ENCODE data around the gene TSPEAR.
"Not testable (repeated sequence)": the region's sequence is repeated elsewhere in the genome, so short reads cannot be mapped to it uniquely, and the experiment has no call there.

TSPEAR gene

DNA sequence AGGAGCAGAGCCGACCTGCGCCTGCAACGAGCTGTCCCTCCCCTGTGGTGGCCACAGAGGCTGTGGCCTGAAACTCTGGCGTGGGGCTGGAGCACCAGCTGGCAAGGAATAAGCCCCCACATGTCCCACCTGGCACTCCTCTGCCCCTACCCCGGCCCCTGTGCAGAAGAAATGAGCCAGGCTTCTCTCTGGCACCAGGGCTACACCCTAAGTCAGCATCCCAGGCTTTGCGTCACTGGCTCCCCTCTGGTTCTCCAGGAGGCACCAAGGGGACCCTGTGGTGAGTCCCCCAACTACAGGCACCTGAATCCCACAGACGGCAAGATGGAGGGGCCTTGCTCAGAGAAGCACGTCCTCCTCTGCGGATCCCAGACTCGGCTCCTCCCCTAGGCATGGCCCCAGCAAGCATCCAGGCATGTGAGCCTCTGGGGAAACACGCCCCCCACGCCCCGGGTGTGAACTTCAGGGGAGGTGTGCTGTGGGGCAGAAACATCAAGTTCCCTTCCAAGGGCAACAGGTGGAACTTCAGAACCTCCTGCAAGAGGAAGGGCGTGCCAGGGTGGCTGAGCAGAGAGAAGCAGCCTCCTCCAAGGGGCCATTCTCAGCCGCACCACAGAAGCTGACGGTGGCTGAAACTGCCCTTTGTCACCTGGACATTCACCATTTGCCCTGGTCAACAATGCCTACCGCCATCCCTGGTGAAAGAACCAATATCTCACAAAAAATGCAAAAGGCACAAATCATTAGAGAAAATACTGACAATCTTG is 108.1 kb downstream of the TSPEAR start:
- no peak for ATAC-seq
- DNase-seq = no peak

DNA sequence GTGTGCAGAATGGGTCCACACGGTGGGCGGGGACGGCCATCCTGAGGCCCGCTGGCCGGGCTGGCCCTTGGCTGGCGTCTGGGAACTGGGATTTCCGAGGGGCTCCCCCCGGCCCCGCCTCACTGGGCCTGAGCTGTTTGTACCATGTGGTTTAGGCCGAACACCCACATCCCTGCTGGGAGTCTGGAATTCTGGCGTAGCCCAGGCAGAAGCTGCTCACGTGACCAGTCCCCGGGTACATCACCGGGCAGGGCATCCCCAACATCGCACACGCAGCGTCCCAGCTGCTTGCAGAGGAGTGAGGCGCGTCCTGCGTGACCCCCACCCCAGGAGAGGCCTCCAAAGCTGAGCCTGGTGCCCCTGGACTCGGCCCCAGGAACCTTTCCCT is 108.9 kb downstream of the TSPEAR start:
- no peak for ATAC-seq
- DNase-seq = no peak

DNA sequence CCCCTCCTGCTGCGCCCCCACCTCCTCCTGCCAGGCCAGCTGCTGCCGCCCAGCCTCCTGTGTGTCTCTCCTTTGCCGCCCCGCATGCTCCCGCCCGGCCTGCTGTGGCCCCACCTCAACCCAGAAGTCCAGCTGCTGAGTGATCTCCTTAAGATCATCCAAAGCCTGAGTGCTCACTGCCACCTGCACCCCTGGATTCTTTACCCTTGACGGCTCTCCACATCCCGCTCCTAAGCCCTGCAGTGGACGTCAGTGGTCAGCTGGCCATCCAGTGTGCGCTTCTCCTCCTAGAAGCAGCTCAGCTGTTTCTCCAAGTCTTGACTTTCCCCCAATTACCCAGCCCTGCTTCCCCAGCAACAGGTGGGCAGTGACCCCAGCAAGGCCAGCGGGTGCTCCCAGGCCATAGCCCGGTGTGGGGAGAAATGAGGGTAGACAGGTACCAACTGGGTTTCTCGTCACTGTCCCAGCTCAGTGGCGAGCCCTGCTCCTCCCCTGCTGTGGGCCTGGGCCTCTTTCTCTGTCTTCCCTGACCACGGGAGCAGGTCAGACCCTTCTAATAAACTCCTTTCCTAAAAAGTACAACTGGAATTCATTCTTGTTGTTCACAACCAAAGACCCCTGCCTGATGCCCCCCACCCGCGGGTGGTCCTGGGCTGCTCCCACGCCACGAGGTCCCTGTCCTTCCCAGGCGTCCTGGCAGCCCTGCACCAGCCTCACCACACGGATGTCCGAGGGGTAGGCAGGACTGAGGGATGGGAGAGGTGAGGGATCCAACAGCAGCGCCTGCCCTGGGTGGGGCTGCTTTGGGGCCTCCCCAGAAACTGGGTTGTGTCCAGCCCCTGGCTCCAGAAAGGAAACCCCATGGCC is 109.5 kb downstream of the TSPEAR start:
- DNase-seq (no peak), ATAC-seq (no peak)

DNA sequence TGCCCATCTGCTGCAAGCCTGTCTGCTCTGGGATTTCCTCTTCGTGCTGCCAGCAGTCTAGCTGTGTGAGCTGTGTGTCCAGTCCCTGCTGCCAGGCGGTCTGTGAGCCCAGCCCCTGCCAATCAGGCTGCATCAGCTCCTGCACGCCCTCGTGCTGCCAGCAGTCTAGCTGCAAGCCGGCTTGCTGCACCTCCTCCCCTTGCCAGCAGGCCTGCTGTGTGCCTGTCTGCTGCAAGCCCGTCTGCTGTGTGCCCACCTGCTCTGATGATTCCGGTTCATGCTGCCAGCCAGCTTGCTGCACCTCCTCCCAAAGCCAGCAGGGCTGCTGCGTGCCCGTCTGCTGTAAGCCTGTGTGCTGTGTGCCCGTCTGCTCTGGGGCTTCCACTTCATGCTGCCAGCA is 110.3 kb downstream of the TSPEAR start:
- not testable (repeated sequence) for ATAC-seq, DNase-seq

DNA sequence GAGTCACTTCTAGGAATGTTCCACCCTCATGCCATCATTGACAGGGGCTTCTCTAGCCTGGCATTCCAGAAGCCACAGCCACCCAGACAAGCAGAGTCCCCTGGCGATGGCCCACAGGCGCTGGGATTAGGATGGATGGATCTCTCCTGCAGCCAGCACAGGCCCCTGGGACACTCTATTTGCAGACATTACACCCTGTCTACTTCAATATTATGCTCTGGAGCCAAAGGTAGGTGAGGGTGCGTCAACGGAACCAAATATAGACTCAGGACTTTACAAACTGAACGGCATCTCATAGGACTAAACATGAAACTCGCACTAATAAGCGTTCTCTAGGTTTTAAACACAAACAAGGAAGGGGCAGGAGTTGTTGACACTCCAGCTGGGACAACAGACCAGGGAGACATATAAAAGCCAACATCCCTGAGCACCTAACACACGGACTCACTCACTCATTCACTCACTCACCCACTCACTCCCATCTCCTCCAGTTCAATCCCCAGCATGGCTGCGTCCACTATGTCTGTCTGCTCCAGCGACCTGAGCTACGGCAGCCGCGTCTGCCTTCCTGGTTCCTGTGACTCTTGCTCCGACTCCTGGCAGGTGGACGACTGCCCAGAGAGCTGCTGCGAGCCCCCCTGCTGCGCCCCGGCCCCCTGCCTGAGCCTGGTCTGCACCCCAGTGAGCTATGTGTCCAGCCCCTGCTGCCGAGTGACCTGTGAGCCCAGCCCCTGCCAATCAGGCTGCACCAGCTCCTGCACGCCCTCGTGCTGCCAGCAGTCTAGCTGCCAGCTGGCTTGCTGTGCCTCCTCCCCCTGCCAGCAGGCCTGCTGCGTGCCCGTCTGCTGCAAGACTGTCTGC is 111.0 kb downstream of the TSPEAR start, which contains the start of gene KRTAP10-7:
KRTAP10-7 (plus strand) TSS at position 480 of the 861 bp plus-strand sequence; CDS start at position 505, 25 bp downstream.
- not testable (repeated sequence) for DNase-seq, ATAC-seq

DNA sequence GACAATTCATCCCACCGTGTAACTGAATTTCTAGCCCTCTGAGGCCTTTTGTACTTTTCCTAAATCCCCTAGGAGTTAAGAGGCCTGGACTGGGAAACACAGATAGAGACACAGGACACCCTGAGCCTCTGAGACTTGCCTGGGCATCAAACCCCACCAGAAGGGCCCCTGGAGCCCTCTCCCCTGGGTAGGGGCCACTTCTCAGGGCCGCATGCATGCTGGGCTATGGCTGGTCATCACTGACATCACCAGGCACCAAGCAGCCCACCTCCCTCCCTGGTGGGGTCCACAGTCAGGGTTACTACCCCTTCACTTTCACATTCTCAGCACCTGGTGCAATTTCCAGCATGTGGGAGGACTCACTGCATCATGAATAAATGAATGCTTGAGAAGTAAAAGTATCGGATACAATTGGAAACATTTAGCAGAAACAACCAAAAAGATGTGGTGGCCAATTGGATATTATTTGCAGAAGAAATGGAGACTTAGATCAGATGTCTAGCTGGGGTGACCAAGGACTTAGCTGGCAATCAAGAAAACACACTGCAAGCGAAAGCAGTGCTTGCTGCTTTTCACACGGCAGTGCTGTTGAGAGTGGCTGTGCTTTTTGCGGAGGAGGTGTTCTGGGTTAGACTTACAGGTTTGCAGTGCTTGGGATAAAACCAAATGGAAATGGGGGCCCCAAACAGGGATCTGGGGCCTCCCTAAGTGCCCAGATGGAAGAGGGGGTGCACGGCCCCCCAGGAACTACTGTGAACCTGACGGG is 111.9 kb downstream of the TSPEAR start:
- DNase-seq (no peak), ATAC-seq (no peak)

DNA sequence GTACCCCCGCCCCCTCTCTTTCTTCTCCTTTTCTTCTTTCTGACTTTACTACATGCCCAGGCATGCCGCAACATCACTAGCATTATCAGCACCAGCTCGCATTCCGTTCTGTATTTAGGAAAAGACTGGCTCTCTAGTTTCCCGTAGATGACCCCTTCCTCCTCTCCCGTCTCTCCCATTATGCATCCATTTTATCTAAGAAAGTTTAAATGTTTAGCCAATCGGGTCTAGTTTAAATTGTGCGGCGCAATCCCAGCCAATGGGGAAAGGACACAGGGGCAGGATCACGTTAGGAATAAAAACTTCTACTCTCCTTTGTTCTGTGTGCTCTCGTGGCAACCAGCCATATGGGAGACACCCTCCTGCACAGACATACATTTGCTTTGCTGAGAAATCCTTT is 113.3 kb downstream of the TSPEAR start:
- ATAC-seq = no peak
- DNase-seq = no peak

DNA sequence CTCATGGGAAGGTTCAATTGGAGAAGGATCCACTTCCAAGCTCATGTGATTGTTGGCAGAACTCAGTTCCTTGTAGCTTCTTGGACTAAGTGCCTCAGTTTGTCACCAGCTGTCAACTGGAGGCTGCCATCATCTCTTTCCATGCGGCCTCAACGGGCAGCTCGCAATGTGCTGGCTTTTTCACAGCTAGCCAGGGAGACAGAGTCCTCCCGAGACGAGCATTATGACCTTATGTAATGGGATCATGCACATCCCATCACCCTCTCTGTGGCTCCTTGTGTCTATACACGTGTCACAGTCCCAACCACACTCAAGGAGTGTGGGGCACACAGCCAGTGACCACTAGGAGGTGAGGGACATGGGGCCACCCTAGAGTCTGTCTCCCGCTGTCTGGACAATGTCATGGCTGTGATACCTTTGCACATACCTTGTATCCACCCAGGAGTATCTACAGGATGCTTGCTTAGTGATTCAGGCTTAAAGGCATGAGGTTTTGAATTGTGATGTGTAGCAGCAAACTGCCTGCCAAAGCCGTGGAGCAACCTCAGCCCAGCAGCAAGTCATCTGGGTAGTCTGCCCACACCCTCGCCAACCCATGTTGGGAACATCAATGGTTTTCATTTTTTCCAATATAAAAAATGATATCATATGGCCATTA is 115.2 kb downstream of the TSPEAR start:
- DNase-seq = no peak
- no peak for ATAC-seq

DNA sequence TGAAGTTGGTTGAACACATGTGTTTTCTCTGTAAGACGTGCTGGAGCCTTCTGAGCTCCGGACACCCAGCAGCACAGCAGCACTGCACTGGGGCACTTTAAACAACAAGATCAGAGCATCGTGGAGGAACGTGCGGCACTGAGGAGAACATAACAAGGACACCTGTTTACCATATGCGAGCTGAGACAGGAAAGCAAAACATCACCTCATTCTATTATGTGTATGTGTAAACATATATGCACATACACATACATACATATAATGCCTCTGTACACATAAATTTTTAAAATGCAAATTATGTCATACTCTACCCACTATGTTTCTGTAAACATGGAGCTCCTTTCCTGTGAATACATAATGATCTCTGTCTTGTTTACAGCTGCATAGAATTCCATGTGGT is 115.8 kb downstream of the TSPEAR start:
- ATAC-seq (no peak), DNase-seq (no peak)

DNA sequence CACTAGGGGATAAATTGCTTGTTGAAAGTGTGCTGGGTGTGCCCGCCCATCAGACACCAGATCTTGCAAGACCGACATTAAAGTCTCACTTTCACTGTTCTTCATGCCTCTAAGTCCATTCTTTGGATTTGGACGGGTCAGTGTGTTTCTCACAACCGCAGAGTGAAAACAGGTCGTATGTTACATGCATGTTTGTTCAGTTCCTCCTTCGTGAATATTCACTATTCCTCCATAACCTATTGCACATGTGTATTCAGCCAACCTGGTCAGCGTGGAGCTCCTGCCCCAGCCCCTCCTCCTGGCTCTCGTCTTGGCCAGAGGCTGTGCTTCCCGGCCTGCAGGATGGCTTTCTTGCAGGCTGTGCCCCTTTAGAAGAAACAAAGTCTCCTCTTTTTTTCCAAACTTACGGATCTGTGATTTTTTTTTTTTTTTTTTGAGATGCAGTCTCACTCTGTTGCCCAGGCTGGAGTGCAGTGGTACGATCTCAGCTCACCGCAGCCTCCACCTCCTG is 116.9 kb downstream of the TSPEAR start:
- ATAC-seq (no peak), DNase-seq (no peak)

DNA sequence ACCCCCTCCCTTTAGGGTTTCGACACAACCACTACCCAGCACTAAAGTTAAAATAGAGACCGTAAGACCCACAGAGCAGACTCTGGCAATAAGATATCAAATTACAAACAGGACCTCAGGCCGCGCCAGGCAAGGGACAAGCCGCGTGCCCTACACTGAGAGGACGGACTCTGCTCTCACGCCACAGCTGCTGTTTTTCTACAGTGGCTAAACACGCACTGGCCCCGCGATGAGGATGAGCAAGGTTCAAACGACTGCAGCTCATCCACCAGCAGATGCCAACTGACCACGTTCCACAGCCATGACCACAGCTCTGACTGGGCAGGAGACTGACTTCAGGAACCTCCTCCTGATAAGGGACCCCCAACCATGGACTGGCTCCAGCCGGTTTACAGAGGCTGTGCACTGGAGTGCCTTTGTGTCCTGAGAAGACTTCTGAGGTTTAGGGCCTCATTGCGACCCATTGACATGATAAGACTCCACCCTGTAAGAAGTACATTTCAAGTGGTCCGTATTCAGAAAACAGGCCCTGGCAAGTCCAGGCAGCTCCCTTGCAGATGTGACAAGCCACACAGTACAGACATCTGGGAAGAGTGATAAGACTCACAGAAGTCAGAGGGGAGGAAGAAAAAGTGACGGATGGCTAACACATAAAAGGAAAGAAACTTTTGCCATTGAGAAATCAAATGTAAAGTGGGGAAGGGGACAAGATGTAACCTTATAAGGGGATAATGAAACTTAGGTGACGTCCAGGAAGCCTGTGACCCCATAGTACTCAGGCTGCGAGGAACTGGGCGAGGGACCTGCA is 117.6 kb downstream of the TSPEAR start:
- no peak for DNase-seq
- ATAC-seq = no peak

DNA sequence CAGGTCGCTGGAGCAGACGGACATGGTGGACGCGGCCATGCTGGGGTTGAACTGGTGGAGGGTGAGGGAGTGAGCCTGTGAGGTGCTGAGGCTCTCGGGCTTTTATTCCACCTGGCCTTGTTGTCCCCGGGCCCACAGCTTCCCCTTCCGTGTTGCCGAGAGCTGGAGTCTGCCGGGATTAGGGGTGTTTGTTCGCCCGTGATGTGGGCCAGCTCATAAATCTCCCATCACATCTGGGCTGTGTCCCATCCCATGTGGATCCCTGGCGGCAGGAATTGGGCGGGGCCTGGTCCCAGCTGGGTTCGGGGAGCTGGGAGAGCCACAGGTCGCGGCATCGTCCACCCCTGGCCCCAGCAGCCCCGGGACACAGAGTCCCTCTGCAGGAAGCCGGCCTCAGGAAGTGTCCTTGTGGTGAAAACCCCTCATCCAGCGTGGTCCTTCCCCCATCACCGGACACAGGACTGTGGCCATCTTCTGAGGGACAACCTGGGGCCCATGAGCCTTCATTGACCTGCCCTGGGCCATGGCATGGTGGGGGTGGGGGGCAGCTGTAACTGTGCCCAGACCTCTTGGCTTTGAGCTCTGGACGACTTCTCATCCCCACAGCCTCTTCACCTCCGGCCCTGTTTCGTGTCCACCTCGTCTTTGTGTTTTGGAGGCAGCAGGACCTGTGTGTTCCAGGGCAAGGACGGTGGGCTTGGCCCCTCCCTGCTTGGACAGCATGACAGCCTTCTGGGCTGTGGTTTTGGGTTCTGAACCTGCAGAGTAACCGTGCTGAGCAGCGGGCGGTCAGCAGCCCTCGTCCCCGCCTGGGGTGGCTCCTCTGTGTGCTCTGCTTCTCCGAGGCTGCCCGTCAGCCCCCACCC is 118.7 kb downstream of the TSPEAR start, which contains the start of gene KRTAP10-6:
KRTAP10-6 (minus strand) TSS at position 60 of the 866 bp plus-strand sequence; CDS start at position 39, 21 bp downstream.
- no peak for ATAC-seq
- DNase-seq = no peak

DNA sequence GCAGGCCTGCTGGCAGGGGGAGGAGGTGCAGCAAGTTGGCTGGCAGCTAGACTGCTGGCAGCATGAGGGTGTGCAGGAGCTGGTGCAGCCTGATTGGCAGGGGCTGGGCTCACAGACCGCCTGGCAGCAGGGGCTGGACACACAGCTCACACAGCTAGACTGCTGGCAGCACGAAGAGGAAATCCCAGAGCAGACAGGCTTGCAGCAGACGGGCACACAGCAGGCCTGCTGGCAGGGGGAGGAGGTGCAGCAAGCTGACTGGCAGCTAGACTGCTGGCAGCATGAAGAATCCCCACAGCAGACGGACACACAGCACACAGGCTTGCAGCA is 119.6 kb downstream of the TSPEAR start:
- not testable (repeated sequence) for DNase-seq, ATAC-seq

DNA sequence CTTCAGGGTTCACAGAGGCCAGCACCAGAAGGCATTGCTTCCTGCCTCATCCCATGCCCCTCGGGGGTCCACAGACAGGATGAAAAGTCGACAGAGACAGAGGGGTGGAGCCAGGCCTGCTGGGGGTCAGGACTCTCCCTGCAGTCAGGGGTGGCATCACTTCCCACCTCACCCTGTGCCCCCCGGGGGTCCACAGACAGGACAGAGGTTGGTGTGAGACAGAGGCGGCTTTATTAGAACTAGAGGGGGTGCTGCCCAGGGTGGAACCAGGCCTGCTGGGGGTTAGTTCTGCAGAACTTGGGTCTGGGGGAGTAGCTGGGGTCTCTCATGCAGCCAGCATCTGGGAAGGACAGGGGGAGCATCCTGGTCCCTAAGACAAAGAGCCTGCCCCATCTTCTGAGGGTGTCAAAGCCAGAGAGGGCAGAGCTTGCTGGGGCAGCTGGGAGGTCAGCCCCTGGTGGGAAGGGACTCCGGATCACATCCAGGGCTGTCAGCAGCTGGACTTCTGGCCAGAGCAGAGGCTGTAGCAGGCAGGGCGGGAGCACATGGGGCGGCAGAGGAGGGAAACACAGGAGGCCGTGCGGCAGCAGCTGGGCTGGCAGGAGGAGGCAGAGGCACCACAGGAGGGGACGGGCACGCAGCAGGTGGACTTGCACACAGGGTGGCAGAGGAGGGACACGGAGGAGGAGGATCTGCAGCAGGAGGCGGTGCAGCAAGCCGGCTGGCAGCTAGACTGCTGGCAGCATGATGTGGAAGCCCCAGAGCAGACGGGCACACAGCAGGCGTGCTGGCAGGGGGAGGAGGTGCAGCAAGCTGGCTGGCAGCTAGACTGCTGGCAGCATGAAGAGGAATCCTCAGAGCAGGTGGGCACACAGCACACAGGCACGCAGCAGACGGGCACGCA is 120.2 kb downstream of the TSPEAR start:
- ATAC-seq, DNase-seq: not testable (repeated sequence)

DNA sequence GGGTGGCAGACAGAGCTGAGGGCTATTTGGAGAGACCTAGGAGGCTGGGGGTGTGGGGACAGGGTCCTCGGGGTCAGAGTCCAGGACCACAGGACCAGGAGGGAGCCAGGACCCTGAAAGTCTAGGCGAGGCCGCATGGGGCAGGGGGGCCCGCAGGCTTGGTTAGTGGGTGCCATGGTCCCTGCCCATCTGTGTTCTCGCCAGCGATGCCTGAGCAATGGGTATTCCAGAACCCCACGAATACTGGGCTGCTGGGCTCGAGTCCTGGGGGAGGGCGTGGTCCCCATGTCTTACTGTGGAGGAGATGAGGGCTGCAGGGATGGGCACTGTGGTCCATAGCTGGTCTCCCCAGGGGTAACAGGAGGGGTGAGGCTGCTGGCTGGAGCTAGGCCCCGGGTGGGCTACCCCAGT is 121.1 kb downstream of the TSPEAR start:
- ATAC-seq (no peak), DNase-seq (no peak)

DNA sequence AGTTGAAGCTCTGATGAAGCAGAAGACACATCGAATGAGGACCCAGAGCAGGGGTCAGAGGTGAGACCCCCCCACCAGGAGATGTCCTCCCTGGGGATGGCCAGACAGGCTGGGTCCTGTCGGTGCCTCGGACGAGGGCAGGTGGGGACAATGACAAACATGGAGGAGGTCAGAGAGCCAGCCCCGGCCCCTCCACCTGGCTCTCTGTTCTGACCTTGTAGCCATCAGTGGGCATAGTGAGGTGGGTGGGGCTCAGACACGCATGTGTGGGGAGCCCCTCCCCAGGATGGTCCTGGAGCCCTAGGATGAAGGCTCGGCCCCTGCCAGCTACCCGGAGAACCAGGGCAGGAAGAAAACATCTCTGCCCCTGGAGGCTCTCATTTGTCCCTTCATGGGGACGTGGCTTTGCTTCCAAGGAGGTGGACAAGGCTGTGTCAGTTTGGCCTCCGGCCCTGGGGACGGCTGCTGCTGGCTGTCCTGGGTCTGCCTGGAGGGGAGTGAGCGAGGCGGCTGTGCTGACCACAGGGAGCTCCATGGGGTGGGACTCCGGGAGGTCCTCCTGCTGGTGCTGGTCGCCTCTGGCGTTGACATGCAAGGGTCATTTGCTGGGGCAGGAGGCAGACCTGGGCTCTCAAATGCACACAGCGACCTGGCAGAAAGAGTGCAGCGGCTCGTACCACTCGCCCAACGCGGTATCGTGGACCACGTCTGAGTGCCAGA is 121.6 kb downstream of the TSPEAR start:
- ATAC-seq = no peak
- no peak for DNase-seq

DNA sequence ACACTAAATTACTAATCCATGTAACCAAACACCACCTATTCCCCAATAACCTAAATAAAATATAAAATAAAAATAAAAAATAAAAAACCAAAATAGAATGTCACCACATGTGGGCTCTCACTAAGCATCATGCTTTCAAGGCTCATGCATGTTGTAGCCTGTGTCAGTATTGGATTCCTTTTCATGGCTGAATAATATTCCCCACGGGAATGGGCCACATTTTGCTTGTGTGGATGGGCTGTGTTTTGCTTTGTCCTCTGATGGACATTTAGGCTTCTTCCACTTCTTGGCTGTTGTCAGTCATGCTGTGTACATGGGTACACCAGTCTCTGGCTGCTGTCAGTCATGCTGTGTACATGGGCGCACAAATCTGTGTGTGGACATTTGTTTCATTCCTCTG is 122.3 kb downstream of the TSPEAR start:
- ATAC-seq = no peak
- DNase-seq = no peak

All from stimulated activated naive CD8-positive, alpha-beta T cell treated with anti-CD3 and anti-CD28 coated beads, Interleukin-15, Interleukin-2, amounts not matched to agents 100 U/mL and 50 U/mL, for 24 hours (primary cell).